RKO (cell line): ENCODE results near the gene ETV1.

Experiments used
- DNase-seq: peaks from one replicate; pipeline ENCODE4 v3.0.0-alpha.2; 2016; ENCODE audit warnings: low spot score

ETV1 gene

DNA sequence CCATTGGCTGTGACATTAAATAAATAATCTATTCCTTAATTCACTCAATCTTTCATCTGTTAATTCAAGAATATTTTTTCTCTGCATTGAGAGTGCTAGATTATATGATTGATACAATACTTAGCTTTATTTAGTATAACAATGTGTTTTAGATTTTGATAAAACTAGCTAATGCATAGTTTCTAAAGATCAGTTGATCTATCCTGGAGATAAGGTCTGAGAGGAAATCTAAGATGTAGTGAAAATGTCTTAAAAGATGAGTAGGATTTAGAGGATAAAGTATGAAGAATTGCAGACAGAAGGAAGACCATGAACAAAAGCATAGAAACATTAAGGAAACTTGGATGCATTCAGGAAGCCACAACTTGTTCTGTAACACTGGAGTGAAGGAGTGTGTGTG is 110.3 kb downstream of the ETV1 start:
- DNase-seq: no peak

DNA sequence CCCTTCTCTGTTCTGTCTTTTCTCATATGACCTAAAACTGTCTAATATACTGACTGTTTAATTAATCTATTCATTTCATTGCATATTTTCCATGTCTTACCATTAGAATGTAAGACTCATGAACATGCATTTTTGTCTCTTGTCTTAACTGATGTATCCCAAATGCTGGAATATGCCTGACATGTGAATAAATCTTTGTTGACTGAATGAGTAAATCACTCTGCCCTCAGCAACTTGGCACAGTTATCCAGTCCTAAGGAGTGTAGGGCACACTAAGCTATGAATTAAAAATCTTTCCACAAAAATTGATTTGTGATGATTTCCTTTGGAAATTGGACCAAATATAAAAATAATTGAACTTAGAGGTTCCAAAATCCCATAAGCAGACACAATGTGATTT is 111.3 kb downstream of the ETV1 start:
- no peak for DNase-seq

DNA sequence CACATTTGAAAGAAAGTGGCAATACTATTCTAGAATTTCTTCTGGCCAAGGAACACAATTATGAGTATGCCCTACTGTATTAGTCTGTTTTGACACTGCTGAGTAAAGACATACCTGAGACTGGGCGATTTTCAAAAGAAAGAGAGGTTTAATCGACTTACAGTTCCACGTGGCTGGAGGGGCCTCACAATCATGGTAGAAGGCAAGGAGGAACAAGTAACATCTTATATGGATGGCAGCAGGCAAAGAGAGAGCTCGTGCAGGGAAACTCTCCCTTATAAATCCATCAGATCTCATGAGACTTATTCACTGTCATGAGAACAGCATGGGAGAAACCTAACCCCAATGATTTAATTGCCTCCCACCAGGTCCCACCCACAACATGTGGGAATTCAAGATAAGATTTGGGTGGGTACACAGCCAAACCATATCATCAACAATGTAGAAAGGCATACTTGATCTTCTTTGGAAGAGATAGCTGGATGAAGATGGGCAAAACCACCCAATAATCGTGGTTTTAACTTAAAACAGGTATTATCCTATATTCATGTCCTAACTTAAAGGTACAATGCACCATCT is 113.9 kb downstream of the ETV1 start:
- DNase-seq: no peak

DNA sequence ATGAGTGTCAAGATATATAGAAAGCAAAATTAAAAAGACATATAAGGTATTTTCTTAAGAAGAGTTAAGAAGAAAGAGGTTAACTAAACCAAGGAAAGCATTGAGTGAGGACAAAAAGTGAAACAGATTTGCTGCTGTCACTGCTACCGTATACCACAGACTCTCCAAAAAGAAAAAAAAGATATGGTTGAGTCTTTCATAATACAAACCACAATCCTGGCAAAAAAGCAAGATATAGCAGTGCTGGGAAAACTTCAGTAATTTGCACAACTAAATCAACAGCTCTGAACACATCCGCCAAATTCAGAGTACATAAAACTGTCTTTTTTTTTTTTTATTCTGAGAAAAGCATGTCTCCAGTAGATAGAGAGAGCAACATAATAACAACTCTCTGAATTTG is 114.7 kb downstream of the ETV1 start:
- DNase-seq: no peak

DNA sequence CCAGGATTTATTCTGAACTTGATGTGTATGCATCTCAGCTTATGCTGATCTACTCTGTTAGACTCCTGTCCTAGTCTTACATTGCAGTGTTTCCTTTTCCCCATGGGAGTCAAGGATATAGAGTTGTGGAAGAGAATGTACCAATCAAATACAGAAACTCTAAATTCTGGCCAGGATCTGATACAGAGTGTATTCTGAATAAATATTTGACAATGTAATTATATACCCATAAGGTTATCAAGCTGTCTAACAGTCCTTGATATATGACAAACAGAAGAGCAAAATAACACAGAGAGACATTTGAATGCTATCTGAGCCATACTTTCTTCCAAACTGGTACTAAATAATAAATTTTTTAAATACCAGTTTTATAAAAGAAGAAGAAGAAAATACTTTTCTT is 116.8 kb downstream of the ETV1 start:
- DNase-seq: no peak

DNA sequence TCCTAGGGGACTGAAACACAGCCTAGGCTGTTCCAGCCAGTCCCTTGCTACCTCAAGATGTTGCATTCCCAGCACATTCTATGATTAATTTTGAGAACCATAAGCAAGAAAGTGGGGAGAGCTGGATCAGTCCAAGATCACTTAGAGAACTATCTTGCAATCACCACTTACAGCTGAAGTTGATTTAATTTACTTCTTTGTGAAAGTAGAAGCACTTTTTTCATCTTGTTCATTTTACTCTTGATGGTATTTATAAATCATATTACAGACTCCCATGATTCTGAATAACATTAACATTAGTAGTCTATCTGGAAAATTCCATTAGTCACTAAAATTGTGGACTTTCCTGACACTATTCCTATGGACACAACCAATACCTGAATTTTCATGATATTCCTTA is 118.5 kb downstream of the ETV1 start:
- DNase-seq: no peak

DNA sequence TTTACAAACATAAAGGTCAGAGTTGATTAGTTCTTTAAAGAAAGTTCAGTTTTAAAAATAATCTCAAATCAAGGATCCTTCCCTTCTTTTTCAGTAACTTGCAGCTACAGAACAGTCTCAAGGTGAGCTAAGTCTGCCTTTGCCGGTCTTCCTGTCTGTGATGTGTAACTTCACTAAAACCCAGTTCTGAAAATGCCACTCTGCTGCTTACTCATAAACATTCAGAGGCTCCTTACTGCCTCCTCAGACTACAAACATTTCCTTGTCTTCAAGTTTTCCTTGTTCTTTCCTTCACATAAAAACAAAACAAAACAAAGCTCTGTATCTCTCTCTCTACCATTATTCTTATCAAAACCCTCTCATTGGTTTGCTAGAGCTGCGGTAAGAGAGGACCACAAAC is 128.7 kb downstream of the ETV1 start:
- no peak for DNase-seq

DNA sequence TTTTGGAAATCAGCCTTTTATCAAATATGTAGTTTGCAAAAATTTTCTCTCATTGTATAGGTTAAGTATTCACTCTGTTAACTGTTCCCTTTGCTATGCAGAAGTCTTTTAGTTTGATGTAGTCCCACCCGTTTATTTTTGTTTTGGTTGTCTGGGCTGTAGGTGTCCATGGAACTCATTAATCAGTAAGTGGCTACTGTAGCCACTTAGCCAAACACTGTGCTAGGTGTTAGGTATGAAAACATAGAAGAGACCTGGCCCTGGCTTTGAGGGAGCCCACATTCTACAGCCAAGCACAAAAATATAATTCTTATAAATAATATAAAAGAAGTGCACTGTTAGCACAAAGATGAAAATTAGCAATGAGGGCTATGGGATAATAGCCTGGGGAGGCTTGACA is 133.5 kb downstream of the ETV1 start:
- DNase-seq: no peak

DNA sequence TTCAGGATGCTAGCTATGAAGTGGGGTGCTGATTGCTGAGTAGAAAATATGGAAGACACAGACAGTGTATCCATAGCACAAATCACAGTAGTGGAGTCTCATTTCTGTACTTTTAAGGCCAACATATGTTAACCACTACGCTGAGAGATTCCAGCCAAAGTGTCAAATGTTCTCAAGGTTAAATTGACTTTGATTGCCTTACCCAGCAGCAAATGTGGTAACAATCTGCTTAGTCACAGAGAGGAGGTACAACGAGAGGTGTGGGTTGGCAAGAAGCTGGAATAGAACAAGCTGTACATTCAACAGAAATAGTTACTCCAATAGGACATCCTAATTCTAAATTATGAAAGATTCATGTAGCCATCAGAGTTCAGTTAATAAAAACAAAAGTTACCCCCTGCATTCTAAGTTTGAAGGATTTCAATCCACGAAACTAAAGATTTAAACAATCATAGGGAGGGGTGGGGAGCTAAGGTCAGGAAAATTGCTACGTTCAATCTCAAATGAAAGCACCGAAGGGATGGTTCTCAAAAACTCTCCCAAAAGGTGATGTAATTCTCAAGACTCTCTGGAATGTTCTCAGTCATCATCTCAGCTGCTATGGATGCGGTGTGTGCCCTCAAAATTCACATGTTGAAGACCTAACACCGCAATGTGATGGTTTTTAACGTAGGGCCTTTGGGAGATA is 137.0 kb downstream of the ETV1 start:
- DNase-seq: no peak

DNA sequence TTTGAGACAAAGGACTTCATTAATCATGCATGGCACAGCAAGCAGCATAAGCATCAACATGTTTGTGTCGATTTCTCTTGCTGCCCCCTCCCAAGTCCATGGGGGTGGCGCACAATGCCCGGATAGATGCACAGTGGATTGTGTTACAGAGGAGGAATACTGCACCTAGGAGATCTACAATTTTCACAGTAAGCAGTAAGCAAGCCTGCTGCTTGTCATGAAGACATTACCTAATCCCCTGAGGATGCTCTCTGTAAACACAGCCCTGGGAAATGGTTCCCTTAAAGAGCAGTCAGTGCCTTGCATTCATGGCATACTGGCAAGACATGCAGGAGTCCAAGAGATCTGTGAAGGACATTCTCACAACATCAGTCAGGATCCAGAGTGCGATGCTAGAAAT is 137.7 kb downstream of the ETV1 start:
- no peak for DNase-seq

DNA sequence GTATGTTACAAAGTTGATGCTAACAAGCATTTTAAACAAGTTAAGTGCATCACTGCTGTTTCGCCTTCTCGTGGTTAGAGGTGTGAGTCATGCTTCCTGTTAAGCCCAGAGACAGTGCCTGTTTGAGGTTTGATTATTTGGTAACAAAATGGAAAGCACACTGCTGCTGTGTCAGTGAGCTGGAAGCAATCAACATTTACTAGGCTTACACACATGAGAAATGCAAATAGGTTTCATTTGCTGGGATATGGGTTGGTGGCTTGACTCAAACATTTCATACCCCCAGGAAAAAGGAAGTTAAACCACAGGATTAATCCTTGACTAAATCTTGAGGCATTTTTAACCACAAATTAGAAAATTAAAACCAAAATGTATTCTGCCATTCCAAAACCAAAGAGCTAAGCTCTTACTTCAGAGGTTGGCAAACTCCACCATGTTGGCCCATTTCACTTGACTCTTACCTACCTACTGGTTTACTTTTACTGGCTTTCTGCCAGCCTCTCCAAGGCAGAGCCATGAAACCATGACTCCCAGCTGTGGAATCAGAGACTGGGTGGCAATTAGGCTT is 139.2 kb downstream of the ETV1 start:
- DNase-seq: peak; percentile 85

DNA sequence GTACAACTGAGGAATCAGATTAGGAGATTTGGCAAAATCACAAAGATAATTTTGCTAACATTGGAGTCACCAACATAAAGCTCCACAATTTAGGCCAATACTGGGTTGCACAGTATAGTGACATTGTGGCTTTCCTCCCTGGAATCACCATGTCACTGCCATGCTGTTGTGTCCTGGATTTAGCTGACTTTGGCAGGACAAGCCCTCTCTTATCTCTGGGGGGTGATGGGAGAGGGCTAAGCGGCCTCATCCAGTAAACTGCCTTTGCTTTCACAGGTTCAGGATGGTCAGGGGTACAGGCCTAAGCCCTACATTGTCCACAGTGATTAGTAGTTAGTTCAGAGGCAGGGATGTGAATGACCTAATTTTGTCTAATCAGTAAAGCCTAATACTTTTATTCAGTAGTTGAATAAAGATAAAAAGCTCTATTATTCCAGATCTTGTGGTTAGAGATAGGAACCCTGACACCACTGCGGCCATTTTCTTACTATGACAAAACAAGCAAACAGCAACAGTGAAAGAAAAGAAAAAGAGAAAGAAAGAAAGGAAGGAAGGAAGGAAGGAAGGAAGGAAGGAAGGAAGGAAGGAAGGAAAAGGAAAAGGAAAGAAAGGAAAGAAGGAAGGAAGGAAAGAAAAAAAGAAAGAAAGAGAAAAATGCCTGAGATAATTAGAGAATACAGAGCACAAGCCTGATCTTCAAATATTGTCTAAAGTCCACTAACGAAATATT is 140.1 kb downstream of the ETV1 start:
- DNase-seq: no peak

DNA sequence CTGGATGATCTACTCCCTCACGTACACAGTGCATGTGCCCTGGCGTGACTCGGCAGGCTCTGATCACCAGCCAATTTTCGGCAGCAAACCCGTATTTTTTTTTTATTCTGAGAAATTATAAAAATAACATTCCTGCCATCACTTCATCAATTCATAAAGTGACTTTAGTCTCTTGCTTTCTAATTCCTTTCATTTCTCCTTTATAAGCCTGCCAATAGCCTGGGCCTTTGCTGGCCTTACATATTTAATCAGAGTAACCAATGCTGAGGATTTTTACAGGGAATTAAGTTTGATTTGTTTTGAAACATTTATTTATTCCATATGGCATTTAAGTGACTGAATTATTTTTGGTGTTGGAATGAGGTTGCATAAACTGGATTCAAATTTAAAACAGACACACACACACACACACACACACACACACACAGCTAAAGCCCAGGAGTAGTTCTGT is 140.8 kb downstream of the ETV1 start:
- DNase-seq: no peak

DNA sequence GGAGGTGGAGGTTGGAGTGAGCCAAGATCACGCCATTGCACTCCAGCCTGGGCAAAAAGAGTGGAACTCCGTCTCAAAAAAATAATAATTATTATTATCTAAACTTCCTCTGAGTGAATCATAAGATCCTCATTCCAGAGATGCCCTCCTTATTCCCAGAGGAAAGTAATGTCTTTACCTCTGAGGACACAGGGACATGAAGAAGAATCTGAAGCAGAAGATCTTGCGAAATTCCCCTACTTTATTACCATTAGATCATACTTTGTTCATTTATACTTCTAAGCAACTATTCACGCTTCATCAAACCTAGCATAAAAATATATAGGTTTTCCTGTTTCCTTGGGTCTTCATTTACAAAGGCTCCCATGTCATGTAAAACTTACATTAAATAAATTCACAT is 143.1 kb downstream of the ETV1 start:
- DNase-seq: no peak

DNA sequence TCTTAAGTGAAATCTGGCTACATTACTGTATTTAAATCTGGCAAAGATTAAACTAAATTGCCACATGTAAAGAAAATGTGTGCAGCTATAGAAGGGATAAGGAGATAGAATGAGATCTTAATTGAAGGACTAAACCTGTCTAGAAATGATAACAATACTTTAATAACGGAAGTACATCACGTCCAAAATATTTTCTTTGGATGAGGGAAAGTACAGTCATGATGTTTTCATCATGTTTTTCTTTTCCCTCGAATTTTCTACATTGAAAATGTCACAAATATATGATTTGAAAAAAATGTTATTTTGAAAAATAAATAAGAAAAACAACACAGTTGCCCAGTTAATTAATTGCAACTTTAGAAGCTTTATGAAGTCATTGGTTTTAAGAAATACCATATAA is 143.9 kb downstream of the ETV1 start:
- no peak for DNase-seq

DNA sequence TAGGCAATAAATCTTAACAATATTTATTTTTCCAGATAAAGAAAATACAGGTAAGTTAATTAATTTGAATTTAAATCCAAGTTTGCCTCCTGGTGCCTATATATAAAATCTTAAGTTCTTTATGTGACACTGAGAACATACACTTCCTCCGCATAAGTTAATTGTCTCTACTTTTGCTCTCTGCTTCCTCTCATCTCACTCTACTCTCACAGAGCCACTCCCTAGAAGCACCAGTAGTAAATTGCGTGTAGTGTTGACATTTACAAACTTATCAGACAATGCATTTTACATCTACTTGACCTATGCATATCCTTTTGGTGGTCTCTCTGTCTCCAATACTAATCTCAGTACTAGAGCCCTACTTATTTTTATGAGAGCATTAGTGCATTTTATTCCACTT is 144.5 kb downstream of the ETV1 start:
- DNase-seq: no peak

DNA sequence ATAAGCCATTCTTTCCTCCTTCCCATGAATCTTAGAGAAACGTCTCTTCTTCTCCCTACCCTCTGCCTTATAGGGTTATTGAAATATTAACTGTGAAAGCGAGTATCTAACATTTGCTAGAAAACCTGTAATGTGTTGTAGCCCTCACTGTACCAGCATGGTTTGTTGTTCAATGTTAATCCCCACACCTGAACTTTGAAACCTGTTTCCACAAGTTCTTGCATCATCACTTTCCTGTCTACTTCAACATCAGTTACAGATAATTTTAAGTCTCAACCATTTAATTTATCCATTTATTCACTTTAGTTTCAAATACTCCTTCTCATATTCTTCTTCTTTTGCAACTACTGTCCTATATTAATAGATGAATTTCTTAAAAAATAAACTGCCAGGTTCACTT is 148.2 kb downstream of the ETV1 start:
- DNase-seq: no peak
